Ishikawa (cell line): ENCODE results near the gene TAF3.

Source experiments
- CEBPB ChIP-seq: IDR thresholded peaks from 2 replicates; pipeline ENCODE4 v1.6.1; 2012
- CREB1 ChIP-seq: IDR thresholded peaks from 2 replicates; pipeline ENCODE4 v1.6.1; 2012; ENCODE audit warnings: low read depth
- EGR1 ChIP-seq: IDR thresholded peaks from 2 replicates; pipeline ENCODE4 v1.6.1; 2012
- EP300 ChIP-seq: IDR thresholded peaks from 2 replicates; pipeline ENCODE4 v1.6.1; 2012; ENCODE audit warnings: borderline replicate concordance
- FOXM1 ChIP-seq: IDR thresholded peaks from 2 replicates; pipeline ENCODE4 v1.6.1; 2012; ENCODE audit warnings: low read depth, borderline replicate concordance
- NFIC ChIP-seq: IDR thresholded peaks from 2 replicates; pipeline ENCODE4 v1.6.1; 2012
- RAD21 ChIP-seq: IDR thresholded peaks from 2 replicates; pipeline ENCODE4 v1.6.1; 2012; ENCODE audit warnings: low read depth
- TAF1 ChIP-seq: IDR thresholded peaks from 2 replicates; pipeline ENCODE4 v1.6.1; 2012; ENCODE audit warnings: low read depth, mild to moderate bottlenecking
- TCF12 ChIP-seq: IDR thresholded peaks from 2 replicates; pipeline ENCODE4 v1.6.1; 2012; ENCODE audit warnings: low read depth
- TEAD4 ChIP-seq: IDR thresholded peaks from 2 replicates; pipeline ENCODE4 v1.6.1; 2012
- YY1 ChIP-seq: IDR thresholded peaks from 2 replicates; pipeline ENCODE4 v1.6.1; 2012; ENCODE audit warnings: low read depth
- ZBTB7A ChIP-seq: IDR thresholded peaks from 2 replicates; pipeline ENCODE4 v1.6.1; 2012; ENCODE audit warnings: low read depth
- TF ChIP-seq, protein P1 (sequence below): IDR thresholded peaks from 2 replicates; pipeline ENCODE4 v1.6.1; 2012
- TF ChIP-seq, protein P2 (sequence below): IDR thresholded peaks from 2 replicates; pipeline ENCODE4 v1.6.1; 2012; ENCODE audit warnings: low read depth, mild to moderate bottlenecking
- TF ChIP-seq, protein P3 (sequence below): IDR thresholded peaks from 2 replicates; pipeline ENCODE4 v1.6.1; 2012

The TAF3 gene

DNA sequence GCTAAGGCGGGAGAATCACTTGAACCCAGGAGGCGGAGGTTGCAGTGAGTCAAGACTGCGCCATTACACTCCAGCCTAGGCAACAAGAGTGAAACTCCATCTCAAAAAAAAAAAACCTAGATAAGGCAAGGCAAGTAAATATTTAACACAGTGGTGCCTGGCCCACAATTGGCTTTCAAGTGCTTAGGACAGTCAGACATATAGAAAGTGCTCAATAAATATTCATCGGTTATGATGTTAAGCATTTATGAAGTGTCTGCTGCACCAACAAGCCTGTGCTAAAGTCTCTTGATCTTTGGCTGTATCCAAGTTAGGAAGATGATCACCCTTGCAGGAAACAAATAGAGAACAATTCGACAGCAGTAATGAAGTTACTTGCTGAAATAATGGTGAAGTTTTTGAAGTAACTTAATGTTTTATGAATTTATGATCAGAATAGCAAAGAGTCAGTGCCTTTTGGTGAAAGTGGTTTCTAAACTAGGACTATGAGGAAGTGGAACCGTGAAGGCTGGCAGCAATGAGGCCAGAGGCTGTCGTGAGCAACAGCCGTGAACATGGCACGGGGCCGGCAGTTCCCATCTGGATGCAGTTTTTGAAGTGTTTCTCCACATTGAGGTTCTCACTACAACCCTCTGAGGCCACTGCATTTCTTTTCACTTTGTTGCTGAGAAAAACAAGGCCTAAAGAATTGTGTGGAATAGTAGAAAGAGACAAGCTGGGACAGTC lies 188.1 kb downstream of the TAF3 start:
- no peak for TF ChIP-seq ZBTB7A
- TF ChIP-seq CEBPB: no peak
- no peak for TF ChIP-seq FOXM1

DNA sequence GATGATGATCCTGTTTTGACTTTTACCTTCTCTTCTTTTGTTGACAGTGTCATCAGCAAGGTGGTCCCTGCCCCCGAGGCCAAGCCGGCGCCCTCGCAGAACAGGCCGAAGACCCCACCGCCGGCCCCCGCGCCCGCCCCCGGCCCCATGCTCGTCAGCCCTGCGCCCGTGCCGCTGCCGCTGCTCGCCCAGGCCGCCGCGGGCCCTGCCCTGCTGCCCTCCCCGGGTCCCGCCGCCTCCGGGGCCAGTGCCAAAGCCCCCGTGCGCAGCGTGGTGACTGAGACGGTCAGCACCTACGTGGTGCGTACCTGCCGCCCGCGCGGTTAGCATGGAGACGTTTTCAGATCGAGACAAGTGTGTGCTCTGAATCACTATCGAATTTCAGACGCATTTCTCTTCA lies 190.7 kb downstream of the TAF3 start:
- TF ChIP-seq TAF1: no peak

DNA sequence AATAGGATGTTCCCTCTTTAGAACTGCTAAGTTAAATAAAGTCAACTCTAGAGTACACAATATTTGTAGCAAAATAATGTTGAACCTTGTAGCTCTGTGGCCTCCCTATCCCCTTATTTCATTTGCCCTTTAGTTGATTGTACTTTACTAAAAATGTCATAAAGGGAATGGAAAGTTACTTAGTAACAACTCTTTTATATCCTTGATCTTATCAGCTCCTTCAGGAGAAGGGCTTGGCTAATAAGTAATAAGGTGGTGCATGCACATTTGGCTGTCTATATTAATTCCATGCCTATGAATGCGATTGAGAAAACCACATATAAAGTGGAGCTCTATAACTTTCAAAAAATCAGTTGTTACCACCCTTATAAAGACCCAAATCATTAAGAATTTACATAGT lies 194.7 kb downstream of the TAF3 start:
- TF ChIP-seq, protein P1, sequence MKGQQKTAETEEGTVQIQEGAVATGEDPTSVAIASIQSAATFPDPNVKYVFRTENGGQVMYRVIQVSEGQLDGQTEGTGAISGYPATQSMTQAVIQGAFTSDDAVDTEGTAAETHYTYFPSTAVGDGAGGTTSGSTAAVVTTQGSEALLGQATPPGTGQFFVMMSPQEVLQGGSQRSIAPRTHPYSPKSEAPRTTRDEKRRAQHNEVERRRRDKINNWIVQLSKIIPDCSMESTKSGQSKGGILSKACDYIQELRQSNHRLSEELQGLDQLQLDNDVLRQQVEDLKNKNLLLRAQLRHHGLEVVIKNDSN: no peak
- TF ChIP-seq TEAD4 (no peak), CREB1 (no peak), EP300 (no peak), YY1 (no peak)
- TF ChIP-seq, protein P2, sequence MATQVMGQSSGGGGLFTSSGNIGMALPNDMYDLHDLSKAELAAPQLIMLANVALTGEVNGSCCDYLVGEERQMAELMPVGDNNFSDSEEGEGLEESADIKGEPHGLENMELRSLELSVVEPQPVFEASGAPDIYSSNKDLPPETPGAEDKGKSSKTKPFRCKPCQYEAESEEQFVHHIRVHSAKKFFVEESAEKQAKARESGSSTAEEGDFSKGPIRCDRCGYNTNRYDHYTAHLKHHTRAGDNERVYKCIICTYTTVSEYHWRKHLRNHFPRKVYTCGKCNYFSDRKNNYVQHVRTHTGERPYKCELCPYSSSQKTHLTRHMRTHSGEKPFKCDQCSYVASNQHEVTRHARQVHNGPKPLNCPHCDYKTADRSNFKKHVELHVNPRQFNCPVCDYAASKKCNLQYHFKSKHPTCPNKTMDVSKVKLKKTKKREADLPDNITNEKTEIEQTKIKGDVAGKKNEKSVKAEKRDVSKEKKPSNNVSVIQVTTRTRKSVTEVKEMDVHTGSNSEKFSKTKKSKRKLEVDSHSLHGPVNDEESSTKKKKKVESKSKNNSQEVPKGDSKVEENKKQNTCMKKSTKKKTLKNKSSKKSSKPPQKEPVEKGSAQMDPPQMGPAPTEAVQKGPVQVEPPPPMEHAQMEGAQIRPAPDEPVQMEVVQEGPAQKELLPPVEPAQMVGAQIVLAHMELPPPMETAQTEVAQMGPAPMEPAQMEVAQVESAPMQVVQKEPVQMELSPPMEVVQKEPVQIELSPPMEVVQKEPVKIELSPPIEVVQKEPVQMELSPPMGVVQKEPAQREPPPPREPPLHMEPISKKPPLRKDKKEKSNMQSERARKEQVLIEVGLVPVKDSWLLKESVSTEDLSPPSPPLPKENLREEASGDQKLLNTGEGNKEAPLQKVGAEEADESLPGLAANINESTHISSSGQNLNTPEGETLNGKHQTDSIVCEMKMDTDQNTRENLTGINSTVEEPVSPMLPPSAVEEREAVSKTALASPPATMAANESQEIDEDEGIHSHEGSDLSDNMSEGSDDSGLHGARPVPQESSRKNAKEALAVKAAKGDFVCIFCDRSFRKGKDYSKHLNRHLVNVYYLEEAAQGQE: no peak

DNA sequence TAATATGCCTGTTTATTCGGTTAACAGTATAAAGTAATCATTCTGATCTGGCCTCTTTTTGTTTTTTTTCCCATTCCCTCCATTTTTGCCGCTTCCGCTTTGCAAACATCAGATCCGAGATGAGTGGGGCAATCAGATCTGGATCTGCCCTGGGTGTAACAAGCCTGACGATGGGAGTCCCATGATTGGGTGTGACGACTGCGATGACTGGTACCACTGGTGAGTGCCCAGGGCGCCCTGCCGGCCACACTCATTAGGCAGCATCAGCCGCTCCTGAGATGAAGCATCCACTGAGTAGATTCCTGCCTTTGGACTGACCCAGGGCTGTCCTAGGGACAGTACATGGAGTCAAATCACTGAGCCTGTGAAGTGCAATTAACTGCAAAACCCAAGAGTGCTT lies 195.3 kb downstream of the TAF3 start:
- TF ChIP-seq, protein P3, sequence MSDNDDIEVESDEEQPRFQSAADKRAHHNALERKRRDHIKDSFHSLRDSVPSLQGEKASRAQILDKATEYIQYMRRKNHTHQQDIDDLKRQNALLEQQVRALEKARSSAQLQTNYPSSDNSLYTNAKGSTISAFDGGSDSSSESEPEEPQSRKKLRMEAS: no peak
- TF ChIP-seq NFIC (no peak), TAF1 (no peak), CEBPB (no peak), YY1 (no peak), RAD21 (no peak), TCF12 (no peak), EGR1 (no peak), FOXM1 (no peak), ZBTB7A (no peak), EP300 (no peak), CREB1 (no peak), TEAD4 (no peak)
- TF ChIP-seq, protein P1: no peak
- TF ChIP-seq, protein P2: no peak

DNA sequence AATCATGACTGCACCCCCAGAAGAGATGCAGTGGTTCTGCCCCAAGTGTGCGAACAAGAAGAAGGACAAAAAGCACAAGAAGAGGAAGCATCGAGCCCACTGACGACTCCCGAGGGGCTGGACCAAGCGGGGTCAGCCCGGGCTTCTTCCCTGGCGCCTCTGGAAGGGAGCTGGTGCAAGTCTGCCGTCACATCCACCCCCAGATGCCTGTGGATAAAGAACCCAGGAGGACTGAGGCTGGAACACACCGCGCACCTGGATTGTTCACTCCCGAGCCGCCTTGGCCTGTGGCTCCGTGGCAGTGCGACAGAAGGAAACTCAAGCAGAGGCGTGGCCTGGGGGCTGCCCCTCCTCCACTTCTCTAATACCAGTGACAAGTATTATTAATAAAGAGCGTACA lies 196.3 kb downstream of the TAF3 start:
- TF ChIP-seq RAD21 (no peak), EGR1 (no peak), TEAD4 (no peak), FOXM1 (no peak), TAF1 (no peak), YY1 (no peak)
- TF ChIP-seq, protein P3: no peak

DNA sequence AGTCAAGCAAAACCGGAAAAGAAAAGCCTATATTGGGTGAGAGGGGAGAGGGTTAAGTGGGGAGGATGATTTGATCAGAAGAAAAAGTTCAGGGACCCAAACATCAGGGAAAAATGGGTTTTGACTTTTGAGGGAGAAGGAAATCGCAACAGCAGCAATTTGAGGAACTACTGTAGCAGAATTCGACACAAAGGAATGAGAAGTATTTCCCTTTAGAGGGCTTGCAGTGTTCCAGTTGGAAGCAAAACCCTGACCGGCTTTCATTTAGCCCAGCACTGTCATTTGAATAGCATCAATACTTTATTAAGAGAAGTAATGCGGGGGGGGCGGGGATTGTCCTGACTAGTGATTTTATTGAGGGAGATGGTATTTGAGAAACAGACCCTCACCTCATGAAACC lies 199.0 kb downstream of the TAF3 start:
- no peak for TF ChIP-seq TCF12

DNA sequence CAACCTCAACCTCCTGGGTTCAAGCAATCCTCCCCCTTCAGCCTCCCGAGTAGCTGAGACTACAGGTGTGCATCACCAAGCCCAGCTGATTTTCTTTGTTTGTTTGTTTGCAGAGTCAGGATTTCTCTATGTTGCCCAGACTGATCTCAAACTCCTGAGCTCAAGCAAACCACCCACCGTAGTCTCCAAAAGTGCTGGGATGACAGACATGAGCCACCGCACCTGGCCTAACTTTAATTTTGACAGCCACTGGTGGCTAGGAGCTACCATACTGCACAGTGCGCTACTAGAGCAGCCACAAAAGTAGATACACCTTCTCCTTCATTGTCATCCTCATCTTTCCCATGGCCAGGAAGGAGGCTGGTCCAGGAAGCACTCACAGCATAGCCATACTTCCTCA lies 205.0 kb downstream of the TAF3 start:
- TF ChIP-seq ZBTB7A: no peak
- no peak for TF ChIP-seq TEAD4
- TF ChIP-seq RAD21: no peak
- TF ChIP-seq EP300: no peak
- TF ChIP-seq EGR1: no peak
- no peak for TF ChIP-seq FOXM1
- TF ChIP-seq, protein P2: no peak
- TF ChIP-seq, protein P3: no peak
- TF ChIP-seq, protein P1: no peak
- TF ChIP-seq CEBPB: no peak
- no peak for TF ChIP-seq YY1
- no peak for TF ChIP-seq NFIC
- TF ChIP-seq CREB1: no peak
- TF ChIP-seq TAF1: no peak
- no peak for TF ChIP-seq TCF12
